22Rv1 (cell line): ENCODE data around the gene PARD3B.

Experiments used
- CTCF ChIP-seq: fragments of 450-650 bp; IDR thresholded peaks from 2 replicates; pipeline ENCODE4 v1.5.1; 2017; ENCODE audit warnings: mild to moderate bottlenecking
- ZFX ChIP-seq: fragments of 450-650 bp; IDR thresholded peaks from 2 replicates; pipeline ENCODE4 v1.6.1; 2017; ENCODE audit warnings: antibody characterized with exemption, borderline replicate concordance

- TF ChIP-seq CTCF (no peak), ZFX (no peak)
These were observed 356.3 kb downstream of the PARD3B start for GRCh38 chr2:204901591-204901990.
